GM19025 (cell line): ENCODE results near the gene OAS2.

Experiments
- ATAC-seq: cut with Tn5 transposase; IDR thresholded peaks from one replicate; pipeline ENCODE4 v1.9.1; 2021; ENCODE audit warnings: mild to moderate bottlenecking, low read depth, moderate library complexity; ENCODE audit not compliant: unreplicated experiment

OAS2 gene

GRCh38 chr12:113055594-113056380, 77.5 kb downstream of the OAS2 start:
- ATAC-seq: no peak

DNA sequence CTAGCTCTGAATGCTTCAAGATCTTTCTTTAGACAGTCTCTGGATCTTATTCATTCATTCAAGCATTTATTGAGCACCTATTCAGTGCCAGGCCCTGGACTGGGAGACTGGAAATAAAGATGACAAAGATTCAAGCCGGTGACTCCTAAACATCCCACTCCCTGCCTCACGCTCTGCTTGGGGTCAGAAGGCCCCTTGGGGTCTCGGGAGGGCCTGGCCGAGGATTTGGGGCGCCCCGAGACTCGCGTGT, 78.0 kb downstream of the OAS2 start:
- ATAC-seq: no peak

DNA sequence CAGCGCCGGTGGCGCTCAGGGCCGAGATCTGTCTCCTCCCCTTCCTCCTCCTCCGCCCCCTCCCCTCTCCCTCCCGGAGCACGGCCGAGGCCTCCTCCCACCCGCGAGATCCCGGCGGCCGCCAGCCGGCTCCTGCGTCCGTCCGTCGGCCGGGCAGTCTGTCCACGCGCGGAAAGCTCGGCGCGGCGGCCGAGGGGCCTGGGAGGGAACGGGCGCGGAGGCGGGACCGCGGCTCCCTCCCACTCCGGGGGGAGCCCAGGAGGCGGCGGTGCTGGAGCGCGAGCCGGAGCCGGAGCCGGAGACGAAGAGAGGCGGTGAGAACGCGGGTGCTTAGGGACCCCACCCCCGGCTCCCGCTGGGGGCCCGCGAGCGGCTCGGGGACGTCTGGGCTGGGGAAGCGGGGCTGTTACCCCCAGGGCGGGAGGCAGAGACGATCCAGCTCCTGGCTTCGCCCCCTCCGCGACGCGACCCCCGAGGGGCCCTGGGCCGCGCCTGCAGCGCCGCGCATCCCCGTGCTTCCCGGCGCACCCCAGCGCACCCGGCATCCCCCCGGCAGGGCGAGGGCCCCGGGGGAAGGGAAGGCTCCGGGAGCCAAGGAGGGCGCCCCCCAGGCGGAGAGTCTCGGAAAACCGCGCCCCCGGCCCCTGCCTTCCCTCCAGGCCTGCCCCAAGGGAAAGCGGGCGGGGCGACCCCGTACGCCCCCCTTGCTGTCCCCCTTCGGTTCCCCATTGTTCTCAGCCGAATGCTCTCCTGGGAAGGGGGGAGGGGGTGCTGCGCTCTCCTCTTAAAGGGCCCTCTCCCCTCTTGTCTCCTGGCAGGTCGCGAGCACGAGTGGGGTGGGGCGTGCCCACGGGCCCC, 78.5 kb downstream of the OAS2 start, which contains the start of gene DTX1:
TSS of gene DTX1 (plus strand) at position 100 of the 858 bp plus-strand sequence. CDS start 1,463 bp downstream, outside the sequence.
- ATAC-seq: no peak

DNA sequence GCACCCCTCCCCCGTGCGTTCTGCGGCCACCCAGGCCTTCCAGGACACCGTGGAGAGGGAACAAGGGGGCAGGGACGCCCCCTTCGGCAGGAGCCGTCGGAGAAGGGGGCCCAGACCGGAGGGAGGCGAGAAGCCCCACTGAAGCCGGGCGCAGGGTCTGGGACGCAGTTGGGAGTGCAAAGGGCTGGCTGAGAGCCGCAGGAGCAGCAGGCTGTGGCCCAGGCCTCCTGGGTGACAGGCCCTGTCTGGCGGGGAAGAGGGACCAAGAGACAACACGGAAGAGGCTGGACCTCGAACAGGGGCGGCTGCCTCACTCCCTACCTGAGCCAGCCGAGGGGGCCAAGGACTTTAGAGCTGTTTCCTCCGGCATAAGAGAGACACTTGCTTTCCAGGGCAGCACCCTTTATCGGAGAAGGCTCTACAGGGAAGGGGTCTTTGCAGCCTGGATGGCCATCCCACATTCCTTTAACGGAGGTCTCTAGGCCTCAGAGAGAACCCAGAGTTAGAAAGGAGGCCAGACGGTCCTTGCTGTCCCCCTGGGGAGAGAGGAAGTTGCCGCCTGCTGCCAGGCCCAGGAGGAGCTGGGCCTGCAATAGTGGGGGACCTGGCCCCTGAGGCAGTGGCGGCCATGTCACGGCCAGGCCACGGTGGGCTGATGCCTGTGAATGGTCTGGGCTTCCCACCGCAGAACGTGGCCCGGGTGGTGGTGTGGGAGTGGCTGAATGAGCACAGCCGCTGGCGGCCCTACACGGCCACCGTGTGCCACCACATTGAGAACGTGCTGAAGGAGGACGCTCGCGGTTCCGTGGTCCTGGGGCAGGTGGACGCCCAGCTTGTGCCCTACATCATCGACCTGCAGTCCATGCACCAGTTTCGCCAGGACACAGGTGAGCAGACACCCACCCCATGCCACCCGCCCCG, 79.5 kb downstream of the OAS2 start:
- no peak for ATAC-seq

DNA sequence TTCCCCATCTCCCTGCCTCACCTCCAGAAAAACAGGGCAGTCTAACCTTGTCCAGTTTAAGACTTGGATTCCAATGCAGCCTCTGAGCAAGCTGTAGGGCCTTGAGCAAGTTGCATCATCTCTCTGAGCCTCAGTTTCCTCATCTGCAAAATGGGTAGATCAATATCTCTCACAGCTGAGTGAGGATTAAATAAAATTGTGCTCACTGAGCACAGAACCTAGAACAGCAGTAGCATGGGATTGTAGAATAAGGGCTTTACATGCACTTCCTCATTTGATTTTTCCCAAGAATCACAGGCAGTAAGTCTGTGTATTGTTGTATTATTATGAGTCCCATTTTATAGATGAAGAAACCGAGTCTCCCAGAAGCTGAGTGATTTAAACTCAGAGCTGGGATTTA, 80.2 kb downstream of the OAS2 start:
- ATAC-seq: no peak

DNA sequence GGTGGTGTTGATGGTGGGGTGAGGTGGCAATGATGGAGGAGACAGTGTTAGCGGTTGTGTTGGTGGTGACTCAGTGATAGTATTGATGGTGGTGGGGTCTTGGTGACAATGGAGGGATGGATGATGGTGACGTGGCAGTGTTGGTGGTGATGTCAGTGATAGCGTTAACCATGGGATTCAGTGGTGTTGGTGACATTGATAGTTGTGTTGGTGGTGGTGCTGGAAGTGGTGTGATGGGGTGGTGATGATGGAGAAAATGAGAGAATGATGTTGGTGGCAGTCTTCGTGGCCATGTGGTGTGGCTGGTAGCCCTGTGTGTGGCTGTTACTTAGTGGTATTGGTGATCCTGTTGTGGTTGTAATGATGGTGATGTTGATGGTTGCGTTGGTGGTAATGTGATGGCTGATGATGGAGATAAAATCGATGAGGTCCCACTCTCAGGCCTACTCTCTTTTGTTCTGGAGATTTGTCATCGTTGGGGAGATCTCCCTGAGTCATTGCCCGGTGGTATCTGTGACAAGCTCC, 80.8 kb downstream of the OAS2 start:
- no peak for ATAC-seq

GRCh38 chr12:113060336-113060960, 82.1 kb downstream of the OAS2 start:
- ATAC-seq: no peak

GRCh38 chr12:113061061-113061694, 82.9 kb downstream of the OAS2 start:
- ATAC-seq: no peak
